Astrocyte of the cerebellum (primary cell): ENCODE results near the gene GEMIN2.
"Not testable (repeated sequence)": the region's sequence is repeated elsewhere in the genome, so short reads cannot be mapped to it uniquely, and the experiment has no call there.

Source experiments
- DNase-seq: peaks from one replicate; pipeline ENCODE4 v3.0.0-alpha.2; 2011; ENCODE audit warnings: low read depth
- H3K4me3 ChIP-seq: 2 replicates; pipeline ENCODE4 v1.5.1; 2011; ENCODE audit warnings: mild to moderate bottlenecking, low read depth, low read length, moderate library complexity
- CTCF ChIP-seq: IDR thresholded peaks from 2 replicates; pipeline ENCODE4 v1.5.1; 2012; ENCODE audit warnings: low read length, low read depth, moderate library complexity, mild to moderate bottlenecking; ENCODE audit errors: missing control alignments
- in situ Hi-C: cut with HindIII; loops from 2 replicates; pipeline ENCODE4 v1.10.0; 2017; ENCODE audit warnings: low sequenced_read_pairs

Gene GEMIN2

GRCh38 chr14:39180553-39180952, 66.4 kb downstream of the GEMIN2 start:
- in situ Hi-C loops, result no loop called here
- TF ChIP-seq CTCF, result no peak
- no peak overlapping the region for H3K4me3 ChIP-seq
- DNase-seq, result no peak

GRCh38 chr14:39181026-39181692, 67.0 kb downstream of the GEMIN2 start:
- no peak for DNase-seq
- no peak for TF ChIP-seq CTCF
- in situ Hi-C loops, result no loop called here
- no peak overlapping the region for H3K4me3 ChIP-seq

- in situ Hi-C loops, result no loop called here
- H3K4me3 ChIP-seq, result no peak overlapping the region
- no peak for TF ChIP-seq CTCF
- no peak for DNase-seq
These were observed 67.5 kb downstream of the GEMIN2 start for GRCh38 chr14:39181693-39182047.

- in situ Hi-C loops, result no loop called here
- no peak for TF ChIP-seq CTCF
- DNase-seq, result no peak
- no peak overlapping the region for H3K4me3 ChIP-seq
These were observed 68.9 kb downstream of the GEMIN2 start for GRCh38 chr14:39182770-39183684.

GRCh38 chr14:39183685-39184003, 69.5 kb downstream of the GEMIN2 start:
- in situ Hi-C loops, DNase-seq, H3K4me3 ChIP-seq: not testable (repeated sequence)

GRCh38 chr14:39184628-39185255, 70.6 kb downstream of the GEMIN2 start:
- TF ChIP-seq CTCF, result no peak
- no peak for DNase-seq
- in situ Hi-C loops, result no loop called here

More at GRCh38 chr14:39184628-39185255, 70.6 kb downstream of the GEMIN2 start:
- no peak overlapping the region for H3K4me3 ChIP-seq
